A549 (cell line): ENCODE data around the gene CD151. TPM values are rescaled to one million over a fixed set of nuclear protein-coding genes. Genes with fewer than 3 reads are reported as not detected.

Experiments used
- ATAC-seq, 2 experiments: fragments of 200-7000 bp in 1 of 2; fragments of >200 bp in 1 of 2; cut with Nextera tagmentation in 1 of 2; cut with Tn5 transposase in 1 of 2; 3 replicates each; pipeline versions ENCODE4 v1.8.0 to v1.9.1; 2018 to 2020; ENCODE audit warnings: mild to moderate bottlenecking in 1 of 2, moderate library complexity in 1 of 2
- CTCF ChIA-PET: fragments of 300-600 bp; sonication (Branson Sonifier 250); formaldehyde crosslinking; extraction: SDS; loops from one replicate; lab custom pipeline; 2021; ENCODE audit warnings: antibody characterized with exemption, inconsistent platforms; lab: Yijun Ruan, JAX
- POLR2A ChIA-PET: fragments of 350-600 bp; formaldehyde crosslinking; extraction: SDS; loops from one replicate; lab custom pipeline; 2021; ENCODE audit warnings: antibody characterized with exemption, inconsistent platforms; lab: Yijun Ruan, JAX
- DNase-seq, 2 experiments: peaks; one replicate each; pipeline versions ENCODE4 v3.0.0 to v3.0.0-alpha.2; 2011 to 2016; ENCODE audit warnings: low read depth in 1 of 2, low spot score in 1 of 2
- FAIRE-seq: peaks from 2 replicates; lab custom pipeline; 2011; peaks lifted over from hg19 to GRCh38; lab: Jason Lieb, UNC
- H3K27ac ChIP-seq, 2 experiments: fragments of >200 bp; sonication (Bioruptor Twin); formaldehyde crosslinking; 3 replicates each; pipeline ENCODE4 v1.5.1; 2016 to 2017
- H3K4me1 ChIP-seq: fragments of >200 bp; sonication (Bioruptor Twin); formaldehyde crosslinking; 3 replicates; pipeline ENCODE4 v1.6.1; 2016
- H3K4me2 ChIP-seq: fragments of >200 bp; sonication (Bioruptor Twin); formaldehyde crosslinking; 3 replicates; pipeline ENCODE4 v1.6.1; 2016
- H3K4me3 ChIP-seq: fragments of >200 bp; sonication (Bioruptor Twin); formaldehyde crosslinking; 3 replicates; pipeline ENCODE4 v1.5.1; 2016
- H3K9me3 ChIP-seq: fragments of >200 bp; sonication (Bioruptor Twin); formaldehyde crosslinking; 3 replicates; pipeline ENCODE4 v1.6.1; 2016
- CEBPB ChIP-seq, 2 experiments: fragments of >200 bp in 1 of 2; sonication (Bioruptor Twin) in 1 of 2; formaldehyde crosslinking in 1 of 2; IDR thresholded peaks; 2 replicates each; pipeline ENCODE4 v1.6.1; 2012 to 2016
- EP300 ChIP-seq, 2 experiments: fragments of >200 bp; sonication (Bioruptor Twin); formaldehyde crosslinking; IDR thresholded peaks; 2 replicates in 1 of 2; 3 replicates in 1 of 2; pipeline ENCODE4 v1.6.1; 2016 to 2017
- GATA3 ChIP-seq: IDR thresholded peaks from 2 replicates; pipeline ENCODE4 v1.6.1; 2012; ENCODE audit warnings: borderline replicate concordance
- HDAC2 ChIP-seq: fragments of 200-600 bp; sonication (generic); IDR thresholded peaks from 2 replicates; pipeline ENCODE4 v1.6.1; 2016
- HEYL ChIP-seq: fragments of 250-450 bp; sonication (Bioruptor Pico); IDR thresholded peaks from 2 replicates; pipeline ENCODE4 v1.8.0; 2021; ENCODE audit warnings: mild to moderate bottlenecking, moderate library complexity
- HOXA7 ChIP-seq: fragments of 250-450 bp; sonication (Bioruptor Pico); IDR thresholded peaks from 2 replicates; pipeline ENCODE4 v1.5.0; 2020; ENCODE audit warnings: mild to moderate bottlenecking, moderate library complexity
- HOXB13 ChIP-seq: fragments of 250-450 bp; sonication (Bioruptor Pico); IDR thresholded peaks from 2 replicates; pipeline ENCODE4 v1.5.0; 2020; ENCODE audit warnings: low read depth, mild to moderate bottlenecking, moderate library complexity
- JUNB ChIP-seq: fragments of >200 bp; sonication (Bioruptor Twin); formaldehyde crosslinking; IDR thresholded peaks from 2 replicates; pipeline ENCODE4 v1.6.1; 2016
- KDM1A ChIP-seq: fragments of 200-600 bp; sonication (generic); IDR thresholded peaks from 2 replicates; pipeline ENCODE4 v1.6.1; 2016; ENCODE audit warnings: low read depth, mild to moderate bottlenecking
- MAZ ChIP-seq: fragments of 150-350 bp; IDR thresholded peaks from 2 replicates; pipeline ENCODE4 v1.6.1; 2014; ENCODE audit warnings: antibody characterized with exemption, low read depth, low read length, borderline replicate concordance
- NPAS2 ChIP-seq: fragments of 250-450 bp; sonication (Bioruptor Pico); IDR thresholded peaks from 2 replicates; pipeline ENCODE4 v1.8.0; 2022; ENCODE audit warnings: mild to moderate bottlenecking, moderate library complexity, borderline replicate concordance
- NR3C1 ChIP-seq: fragments of >200 bp; sonication (Bioruptor Twin); formaldehyde crosslinking; IDR thresholded peaks from 3 replicates; pipeline ENCODE4 v1.6.1; 2017
- PHF8 ChIP-seq: fragments of 200-600 bp; sonication (generic); IDR thresholded peaks from 2 replicates; pipeline ENCODE4 v1.6.1; 2016; ENCODE audit warnings: low read depth, mild to moderate bottlenecking, antibody characterized with exemption, moderate library complexity, borderline replicate concordance
- RARB ChIP-seq: fragments of 250-450 bp; sonication (Bioruptor Pico); IDR thresholded peaks from 2 replicates; pipeline ENCODE4 v1.8.0; 2021; ENCODE audit warnings: mild to moderate bottlenecking, moderate library complexity
- SMC3 ChIP-seq: fragments of >200 bp; sonication (Bioruptor Twin); formaldehyde crosslinking; IDR thresholded peaks from 3 replicates; pipeline ENCODE4 v1.6.1; 2018; ENCODE audit warnings: inconsistent platforms
- SREBF2 ChIP-seq: fragments of 450-650 bp; IDR thresholded peaks from 2 replicates; pipeline ENCODE4 v1.6.1; 2014; ENCODE audit warnings: mild to moderate bottlenecking, moderate library complexity
- TP53 ChIP-seq: fragments of 250-450 bp; sonication (Bioruptor Pico); IDR thresholded peaks from 2 replicates; pipeline ENCODE4 v1.5.0; 2021; ENCODE audit warnings: mild to moderate bottlenecking, moderate library complexity
- WGBS: methylation state at CpG from one replicate; pipeline ENCODE4 v1.1.6; 2017; ENCODE audit errors: missing lambda C conversion rate; 5-methylcytosine and 5-hydroxymethylcytosine counted together
- polyA plus RNA-seq, 4 experiments: library from polyadenylated mRNA; depleted of rRNA in 3 of 4; stranded (reverse); fragments of >200 nt; fragmentation: RNase III in 1 of 4; extraction: RNeasy Plus Mini Kit Qiagen cat#74134 plus additional on column Dnase treatment in 1 of 4; gene quantifications; 2 replicates in 3 of 4; 3 replicates in 1 of 4; pipeline ENCODE4 v1.2.3, GENCODE V29; 2011 to 2017
- TF ChIP-seq, protein P1 (sequence below): fragments of >200 bp; sonication (Bioruptor Twin); formaldehyde crosslinking; IDR thresholded peaks from 3 replicates; pipeline ENCODE4 v1.6.1; 2016
- TF ChIP-seq, protein P2 (sequence below): IDR thresholded peaks from 2 replicates; pipeline ENCODE4 v1.6.1; 2012
- TF ChIP-seq, protein P3 (sequence below): IDR thresholded peaks from 2 replicates; pipeline ENCODE4 v1.6.1; 2012; ENCODE audit warnings: low read depth, borderline replicate concordance
- TF ChIP-seq, protein P4 (sequence below): fragments of >200 bp; sonication (Bioruptor Twin); formaldehyde crosslinking; IDR thresholded peaks from 3 replicates; pipeline ENCODE4 v1.5.1; 2016
- TF ChIP-seq, protein P5 (sequence below): fragments of 250-450 bp; sonication (Bioruptor Pico); IDR thresholded peaks from 2 replicates; pipeline ENCODE4 v1.5.0; 2020; ENCODE audit warnings: low read depth, mild to moderate bottlenecking, moderate library complexity

CD151 gene
- polyA plus RNA-seq, 2 of the 4 experiments (the other 2 are of a cell fraction): 409 to 701 TPM

DNA sequence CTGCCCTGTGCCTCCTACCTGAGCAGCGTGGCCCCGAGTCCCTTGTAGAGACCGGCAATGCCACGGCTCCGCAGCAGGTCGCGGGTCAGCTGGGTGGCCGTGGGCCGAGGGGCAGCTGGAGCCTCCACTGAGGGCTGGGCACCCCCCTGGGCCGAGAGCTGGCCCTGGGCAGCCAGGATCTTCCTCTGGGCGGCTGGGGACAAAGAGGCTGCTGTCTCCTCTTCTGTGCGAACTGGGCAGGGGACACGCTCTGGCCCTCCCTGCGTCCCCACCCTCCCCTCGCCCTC lies 40.3 kb upstream of the CD151 start:
- FAIRE-seq: no peak
- ChIA-PET CTCF (interaction anchor here (0.6 to 1.0 kb wide), 2 partner anchors 49 to 66 kb away, joined by 3 read pairs; no protein-coding TSS in a partner anchor), POLR2A (no interaction called here)
- TF ChIP-seq, protein P1, sequence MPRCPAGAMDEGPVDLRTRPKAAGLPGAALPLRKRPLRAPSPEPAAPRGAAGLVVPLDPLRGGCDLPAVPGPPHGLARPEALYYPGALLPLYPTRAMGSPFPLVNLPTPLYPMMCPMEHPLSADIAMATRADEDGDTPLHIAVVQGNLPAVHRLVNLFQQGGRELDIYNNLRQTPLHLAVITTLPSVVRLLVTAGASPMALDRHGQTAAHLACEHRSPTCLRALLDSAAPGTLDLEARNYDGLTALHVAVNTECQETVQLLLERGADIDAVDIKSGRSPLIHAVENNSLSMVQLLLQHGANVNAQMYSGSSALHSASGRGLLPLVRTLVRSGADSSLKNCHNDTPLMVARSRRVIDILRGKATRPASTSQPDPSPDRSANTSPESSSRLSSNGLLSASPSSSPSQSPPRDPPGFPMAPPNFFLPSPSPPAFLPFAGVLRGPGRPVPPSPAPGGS: no peak
- TF ChIP-seq HOXB13 (CRISPR knock-in tag) (no peak), SREBF2 (no peak), SMC3 (no peak), HOXA7 (CRISPR knock-in tag) (no peak), TP53 (CRISPR knock-in tag) (no peak)
- TF ChIP-seq, protein P2, sequence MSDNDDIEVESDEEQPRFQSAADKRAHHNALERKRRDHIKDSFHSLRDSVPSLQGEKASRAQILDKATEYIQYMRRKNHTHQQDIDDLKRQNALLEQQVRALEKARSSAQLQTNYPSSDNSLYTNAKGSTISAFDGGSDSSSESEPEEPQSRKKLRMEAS: no peak
- no peak for ATAC-seq
- no peaks in the 10 kb centered on the region for H3K9me3 ChIP-seq
- H3K4me3 ChIP-seq: no peak overlapping the region
- WGBS: 97% methylated on average over 13 of the region's 15 CpGs
- no peak overlapping the region for H3K4me2 ChIP-seq
- peaks cover 51% of the 10 kb centered on the region for H3K4me1 ChIP-seq
- no peak overlapping the region for H3K27ac ChIP-seq
- no peak for DNase-seq

DNA sequence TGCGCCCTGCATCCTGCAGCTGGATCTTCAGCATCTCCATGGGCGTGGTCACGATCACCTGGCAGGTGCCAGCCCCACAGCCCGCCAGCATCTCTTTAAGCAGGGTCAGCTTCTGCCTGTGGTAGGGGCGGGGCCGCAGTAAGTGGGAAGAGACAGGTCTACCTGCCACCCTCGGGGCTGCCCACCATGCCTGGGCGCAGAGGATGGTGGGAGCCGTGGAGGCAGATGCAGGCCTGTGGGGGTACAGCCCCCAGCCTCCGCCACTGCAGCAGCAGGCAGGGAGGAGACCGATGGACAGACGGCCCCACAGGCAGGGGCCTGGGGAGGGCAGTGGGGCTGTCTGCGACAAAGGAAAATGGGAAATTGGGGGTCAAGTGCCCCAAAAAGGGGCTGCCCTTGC lies 39.9 kb upstream of the CD151 start:
- no peak for DNase-seq
- no peak for ATAC-seq
- Histone ChIP-seq H3K9me3 (no peaks in the 10 kb centered on the region), H3K4me1 (peaks cover 51% of the 10 kb centered on the region), H3K4me3 (no peak overlapping the region), H3K4me2 (no peak overlapping the region), H3K27ac (no peak overlapping the region)
- WGBS: 96% methylated on average over 5 of the region's 13 CpGs
- ChIA-PET POLR2A (no interaction called here), CTCF (interaction anchor here (0.6 to 1.0 kb wide), 3 partner anchors 9 to 66 kb away, joined by 3 read pairs; no protein-coding TSS in a partner anchor)
- TF ChIP-seq HEYL: no peak
- no peak for TF ChIP-seq PHF8
- TF ChIP-seq MAZ: no peak
- TF ChIP-seq, protein P1: no peak
- TF ChIP-seq, protein P3, sequence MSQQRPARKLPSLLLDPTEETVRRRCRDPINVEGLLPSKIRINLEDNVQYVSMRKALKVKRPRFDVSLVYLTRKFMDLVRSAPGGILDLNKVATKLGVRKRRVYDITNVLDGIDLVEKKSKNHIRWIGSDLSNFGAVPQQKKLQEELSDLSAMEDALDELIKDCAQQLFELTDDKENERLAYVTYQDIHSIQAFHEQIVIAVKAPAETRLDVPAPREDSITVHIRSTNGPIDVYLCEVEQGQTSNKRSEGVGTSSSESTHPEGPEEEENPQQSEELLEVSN: no peak
- TF ChIP-seq GATA3: no peak
- TF ChIP-seq, protein P4, sequence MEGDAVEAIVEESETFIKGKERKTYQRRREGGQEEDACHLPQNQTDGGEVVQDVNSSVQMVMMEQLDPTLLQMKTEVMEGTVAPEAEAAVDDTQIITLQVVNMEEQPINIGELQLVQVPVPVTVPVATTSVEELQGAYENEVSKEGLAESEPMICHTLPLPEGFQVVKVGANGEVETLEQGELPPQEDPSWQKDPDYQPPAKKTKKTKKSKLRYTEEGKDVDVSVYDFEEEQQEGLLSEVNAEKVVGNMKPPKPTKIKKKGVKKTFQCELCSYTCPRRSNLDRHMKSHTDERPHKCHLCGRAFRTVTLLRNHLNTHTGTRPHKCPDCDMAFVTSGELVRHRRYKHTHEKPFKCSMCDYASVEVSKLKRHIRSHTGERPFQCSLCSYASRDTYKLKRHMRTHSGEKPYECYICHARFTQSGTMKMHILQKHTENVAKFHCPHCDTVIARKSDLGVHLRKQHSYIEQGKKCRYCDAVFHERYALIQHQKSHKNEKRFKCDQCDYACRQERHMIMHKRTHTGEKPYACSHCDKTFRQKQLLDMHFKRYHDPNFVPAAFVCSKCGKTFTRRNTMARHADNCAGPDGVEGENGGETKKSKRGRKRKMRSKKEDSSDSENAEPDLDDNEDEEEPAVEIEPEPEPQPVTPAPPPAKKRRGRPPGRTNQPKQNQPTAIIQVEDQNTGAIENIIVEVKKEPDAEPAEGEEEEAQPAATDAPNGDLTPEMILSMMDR: no peak
- TF ChIP-seq KDM1A: no peak
- TF ChIP-seq, protein P5, sequence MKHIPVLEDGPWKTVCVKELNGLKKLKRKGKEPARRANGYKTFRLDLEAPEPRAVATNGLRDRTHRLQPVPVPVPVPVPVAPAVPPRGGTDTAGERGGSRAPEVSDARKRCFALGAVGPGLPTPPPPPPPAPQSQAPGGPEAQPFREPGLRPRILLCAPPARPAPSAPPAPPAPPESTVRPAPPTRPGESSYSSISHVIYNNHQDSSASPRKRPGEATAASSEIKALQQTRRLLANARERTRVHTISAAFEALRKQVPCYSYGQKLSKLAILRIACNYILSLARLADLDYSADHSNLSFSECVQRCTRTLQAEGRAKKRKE (CRISPR knock-in tag): no peak
- no peak for TF ChIP-seq RARB
- TF ChIP-seq SREBF2: no peak
- TF ChIP-seq CEBPB (IDR thresholded peaks at IDR 0.05): no peak
- TF ChIP-seq HOXA7 (CRISPR knock-in tag): no peak
- TF ChIP-seq HDAC2: no peak
- TF ChIP-seq NPAS2 (CRISPR knock-in tag): no peak
- no peak for TF ChIP-seq JUNB
- no peak for TF ChIP-seq NR3C1
- no peak for TF ChIP-seq EP300 (IDR thresholded peaks at IDR 0.05)
- no peak for FAIRE-seq
